Body of pancreas (tissue), 4 donors: ENCODE measurements around the gene OLFML3.

Experiments used
- POLR2A ChIP-seq, 3 donors: fragments of 450-650 bp; IDR thresholded peaks; one replicate each; pipeline ENCODE4 v1.6.1; 2016; ENCODE audit warnings: antibody characterized with exemption in 3 of 3, mild to moderate bottlenecking in 2 of 3
- TF ChIP-seq, protein P1 (sequence below), 7 experiments: fragments of 450-650 bp in 4 of 7; fragments of 200-600 bp in 3 of 7; sonication (generic) in 3 of 7; IDR thresholded peaks; one replicate each; pipeline ENCODE4 v1.5.1; 2016 to 2019; ENCODE audit warnings: antibody characterized with exemption in 7 of 7

DNA sequence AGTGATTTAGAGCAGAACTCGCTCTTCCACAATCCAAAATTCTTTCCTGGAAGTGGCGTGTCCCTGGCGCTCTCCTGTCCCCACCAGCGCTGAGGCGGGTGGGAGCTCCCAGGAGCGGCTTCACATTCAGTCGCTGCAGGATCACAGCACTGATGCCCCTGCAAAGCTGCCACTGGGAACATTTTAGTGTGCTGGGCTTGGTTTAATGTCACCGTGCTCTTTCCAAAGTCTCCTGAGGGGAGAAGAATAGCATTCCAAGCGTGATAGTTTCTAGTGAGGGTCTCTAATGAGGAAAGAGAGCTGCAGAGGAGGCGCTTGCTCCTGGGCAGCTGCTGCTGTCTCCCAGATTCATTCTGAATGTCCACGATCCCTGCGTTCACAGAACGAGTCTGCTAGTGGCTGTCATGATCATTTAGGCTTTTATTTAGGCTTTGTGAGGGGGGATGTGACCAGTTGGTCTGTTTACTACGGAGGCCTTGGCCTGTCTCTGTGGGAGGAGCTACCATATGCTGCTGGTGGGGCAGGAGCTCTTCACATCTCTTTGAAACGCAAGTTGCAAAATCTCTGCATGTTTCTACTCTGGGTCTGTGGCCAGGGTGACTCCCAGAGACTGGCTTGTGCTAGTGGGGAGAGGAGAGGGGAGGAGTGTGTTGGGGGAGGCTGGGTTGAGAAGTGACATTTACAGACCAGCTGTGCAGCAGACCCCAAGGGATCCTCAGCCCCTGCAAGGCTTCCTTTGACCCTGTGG is 23.4 kb downstream of the OLFML3 start:
- TF ChIP-seq, protein P1, sequence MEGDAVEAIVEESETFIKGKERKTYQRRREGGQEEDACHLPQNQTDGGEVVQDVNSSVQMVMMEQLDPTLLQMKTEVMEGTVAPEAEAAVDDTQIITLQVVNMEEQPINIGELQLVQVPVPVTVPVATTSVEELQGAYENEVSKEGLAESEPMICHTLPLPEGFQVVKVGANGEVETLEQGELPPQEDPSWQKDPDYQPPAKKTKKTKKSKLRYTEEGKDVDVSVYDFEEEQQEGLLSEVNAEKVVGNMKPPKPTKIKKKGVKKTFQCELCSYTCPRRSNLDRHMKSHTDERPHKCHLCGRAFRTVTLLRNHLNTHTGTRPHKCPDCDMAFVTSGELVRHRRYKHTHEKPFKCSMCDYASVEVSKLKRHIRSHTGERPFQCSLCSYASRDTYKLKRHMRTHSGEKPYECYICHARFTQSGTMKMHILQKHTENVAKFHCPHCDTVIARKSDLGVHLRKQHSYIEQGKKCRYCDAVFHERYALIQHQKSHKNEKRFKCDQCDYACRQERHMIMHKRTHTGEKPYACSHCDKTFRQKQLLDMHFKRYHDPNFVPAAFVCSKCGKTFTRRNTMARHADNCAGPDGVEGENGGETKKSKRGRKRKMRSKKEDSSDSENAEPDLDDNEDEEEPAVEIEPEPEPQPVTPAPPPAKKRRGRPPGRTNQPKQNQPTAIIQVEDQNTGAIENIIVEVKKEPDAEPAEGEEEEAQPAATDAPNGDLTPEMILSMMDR (IDR thresholded peaks at IDR 0.05): no peak
- TF ChIP-seq POLR2A (IDR thresholded peaks at IDR 0.05): no peak
